Activated T-helper 17 cell treated with anti-CD3 and anti-CD28 coated beads, Interleukin-2, amount 50 U/mL, for 72 hours (primary cell): ENCODE results near the gene FANCD2. TPM values are rescaled to one million over a fixed set of nuclear protein-coding genes. Genes with fewer than 3 reads are reported as not detected.
"Not testable (repeated sequence)": the region's sequence is repeated elsewhere in the genome, so short reads cannot be mapped to it uniquely, and the experiment has no call there.

Experiments used
- ATAC-seq: fragments of 150-1000 bp; cut with Tn5 transposase; replicated peaks from 2 replicates; pipeline ENCODE4 v1.10.0; 2021; ENCODE audit warnings: mild to moderate bottlenecking, moderate library complexity
- H3K27ac Mint-ChIP-seq: one replicate; pipeline ENCODE4 v1.8.0; 2022; ENCODE audit warnings: mixed read lengths
- H3K27me3 Mint-ChIP-seq: one replicate; pipeline ENCODE4 v1.8.0; 2022; ENCODE audit warnings: mixed read lengths
- H3K36me3 Mint-ChIP-seq: one replicate; pipeline ENCODE4 v1.8.0; 2022; ENCODE audit warnings: low read depth, mild to moderate bottlenecking, mixed read lengths
- H3K4me1 Mint-ChIP-seq: one replicate; pipeline ENCODE4 v1.8.0; 2022; ENCODE audit warnings: mixed read lengths
- H3K4me3 Mint-ChIP-seq: one replicate; pipeline ENCODE4 v1.8.0; 2022; ENCODE audit warnings: mild to moderate bottlenecking, mixed read lengths
- H3K9me3 Mint-ChIP-seq: one replicate; pipeline ENCODE4 v1.8.0; 2022; ENCODE audit warnings: mixed read lengths
- total RNA-seq, 2 donors: library from RNA; stranded (reverse); gene quantifications; one replicate each; pipeline ENCODE4 v1.2.3, GENCODE V29; 2022

The FANCD2 gene
- total RNA-seq, 2 donors from 2014 or later = 59.0 to 74.0 TPM

DNA sequence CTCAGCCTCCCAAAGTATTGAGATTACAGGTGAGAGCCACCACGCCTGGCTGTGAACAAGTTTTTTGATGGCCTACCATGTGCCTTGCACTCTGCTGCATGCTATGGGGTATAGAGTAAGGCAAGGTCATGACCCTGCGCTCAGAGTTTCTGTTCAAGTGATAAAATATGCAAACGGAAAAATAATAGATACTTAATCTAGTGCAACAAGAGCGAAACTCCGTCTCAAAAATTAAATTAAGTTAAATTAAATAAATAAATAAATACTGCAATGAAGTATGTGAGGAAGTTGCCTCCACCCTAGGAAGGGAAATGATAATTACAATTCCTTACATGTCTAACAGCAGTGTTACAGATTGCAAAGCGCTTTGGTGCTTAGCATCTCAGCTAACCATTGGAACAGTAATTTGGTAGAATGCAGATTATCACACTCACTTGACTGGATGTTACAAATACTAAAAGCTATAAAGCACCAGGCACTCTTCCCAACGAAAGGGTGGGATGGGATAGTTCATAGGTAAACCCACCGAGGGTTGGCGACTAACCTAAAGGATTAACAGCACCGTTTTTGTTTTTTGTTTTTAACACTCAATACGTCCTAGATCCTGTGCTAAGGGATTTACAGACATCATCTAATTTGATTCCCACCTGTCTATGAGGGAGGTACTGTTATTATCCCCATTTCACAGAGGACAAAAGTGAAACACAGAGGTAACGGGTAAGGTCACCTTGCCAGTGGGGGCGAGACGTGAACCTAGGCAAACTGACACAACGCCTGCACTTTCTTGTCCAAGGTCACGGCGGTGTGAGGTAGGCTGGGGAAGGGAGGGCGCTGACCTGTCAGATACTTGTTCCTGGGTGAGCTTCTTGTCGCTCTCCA lies 793 bp upstream of the FANCD2 start:
- H3K27me3 Mint-ChIP-seq = no peaks in the 10 kb centered on the region
- ATAC-seq = no peak
- H3K36me3 Mint-ChIP-seq = peaks cover 72% of the 10 kb centered on the region
- peak overlapping the region; percentile 95 for H3K27ac Mint-ChIP-seq
- peak overlapping the region; percentile 96 for H3K4me3 Mint-ChIP-seq
- no peaks in the 10 kb centered on the region for H3K9me3 Mint-ChIP-seq
- peaks cover 5% of the 10 kb centered on the region for H3K4me1 Mint-ChIP-seq

- Mint-ChIP-seq H3K27ac (no peak overlapping the region), H3K4me1 (no peaks in the 10 kb centered on the region), H3K27me3 (no peaks in the 10 kb centered on the region), H3K9me3 (no peaks in the 10 kb centered on the region), H3K4me3 (no peak overlapping the region), H3K36me3 (peaks cover 86% of the 10 kb centered on the region)
- no peak for ATAC-seq
Observed at GRCh38 chr3:10041034-10041433, 14.8 kb downstream of the FANCD2 start.

DNA sequence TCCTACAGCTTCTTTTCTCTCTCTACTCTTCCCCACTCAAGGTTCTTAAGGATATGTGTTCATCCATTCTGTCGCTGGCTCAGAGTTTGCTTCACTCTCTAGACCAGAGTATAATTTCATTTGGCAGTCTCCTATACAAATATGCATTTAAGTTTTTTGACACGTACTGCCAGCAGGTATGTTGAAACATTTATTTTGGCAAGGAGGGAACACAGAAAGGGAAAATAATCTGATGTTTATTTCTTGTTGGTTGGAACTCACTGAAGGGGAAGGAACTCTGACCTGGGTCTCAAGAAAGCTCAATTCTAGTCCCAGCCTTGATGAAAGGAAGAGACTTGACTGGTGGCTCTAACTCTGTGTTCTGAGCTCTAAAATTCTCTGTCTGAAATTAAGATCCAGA lies 21.6 kb downstream of the FANCD2 start:
- ATAC-seq = no peak
- Mint-ChIP-seq H3K27ac (no peak overlapping the region), H3K27me3 (no peaks in the 10 kb centered on the region), H3K4me3 (no peak overlapping the region), H3K4me1 (no peaks in the 10 kb centered on the region), H3K9me3 (no peaks in the 10 kb centered on the region), H3K36me3 (peaks cover 81% of the 10 kb centered on the region)

- H3K4me3 Mint-ChIP-seq, H3K27ac Mint-ChIP-seq, ATAC-seq, H3K27me3 Mint-ChIP-seq, H3K4me1 Mint-ChIP-seq, H3K9me3 Mint-ChIP-seq: not testable (repeated sequence)
- H3K36me3 Mint-ChIP-seq = peaks cover 78% of the 10 kb centered on the region
Observed at GRCh38 chr3:10053054-10053453, 26.8 kb downstream of the FANCD2 start.

GRCh38 chr3:10055097-10055496 lies 28.9 kb downstream of the FANCD2 start:
- ATAC-seq = no peak
- no peaks in the 10 kb centered on the region for H3K9me3 Mint-ChIP-seq
- H3K27me3 Mint-ChIP-seq = no peaks in the 10 kb centered on the region
- peaks cover 81% of the 10 kb centered on the region for H3K36me3 Mint-ChIP-seq
- H3K27ac Mint-ChIP-seq = no peak overlapping the region
- H3K4me1 Mint-ChIP-seq = no peaks in the 10 kb centered on the region
- no peak overlapping the region for H3K4me3 Mint-ChIP-seq

GRCh38 chr3:10070077-10070476 lies 43.8 kb downstream of the FANCD2 start:
- ATAC-seq, H3K27ac Mint-ChIP-seq, H3K4me1 Mint-ChIP-seq, H3K27me3 Mint-ChIP-seq, H3K9me3 Mint-ChIP-seq, H3K4me3 Mint-ChIP-seq: not testable (repeated sequence)
- H3K36me3 Mint-ChIP-seq = peaks cover 68% of the 10 kb centered on the region

DNA sequence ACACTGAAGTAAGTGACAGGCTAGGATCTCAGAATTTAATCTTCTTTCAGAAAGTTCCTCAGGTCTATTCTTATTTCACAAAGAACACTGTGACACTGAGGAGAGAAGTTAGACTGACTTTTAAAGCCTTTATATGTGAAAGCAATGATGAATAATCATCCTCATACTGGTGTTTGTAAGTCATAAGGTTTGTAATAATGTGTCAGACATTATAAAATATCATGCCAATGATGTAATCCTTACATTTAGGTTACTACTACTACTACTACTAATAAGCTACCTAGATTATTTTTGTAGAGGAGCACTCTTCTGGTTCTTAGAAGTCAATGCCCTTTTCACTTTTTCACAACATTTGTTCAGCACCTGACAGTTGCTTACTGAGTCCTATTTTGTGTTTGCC lies 48.4 kb downstream of the FANCD2 start:
- no peaks in the 10 kb centered on the region for H3K4me1 Mint-ChIP-seq
- H3K27me3 Mint-ChIP-seq = no peaks in the 10 kb centered on the region
- ATAC-seq = no peak
- peaks cover 57% of the 10 kb centered on the region for H3K36me3 Mint-ChIP-seq
- H3K4me3 Mint-ChIP-seq = no peak overlapping the region
- no peak overlapping the region for H3K27ac Mint-ChIP-seq
- H3K9me3 Mint-ChIP-seq = no peaks in the 10 kb centered on the region

DNA sequence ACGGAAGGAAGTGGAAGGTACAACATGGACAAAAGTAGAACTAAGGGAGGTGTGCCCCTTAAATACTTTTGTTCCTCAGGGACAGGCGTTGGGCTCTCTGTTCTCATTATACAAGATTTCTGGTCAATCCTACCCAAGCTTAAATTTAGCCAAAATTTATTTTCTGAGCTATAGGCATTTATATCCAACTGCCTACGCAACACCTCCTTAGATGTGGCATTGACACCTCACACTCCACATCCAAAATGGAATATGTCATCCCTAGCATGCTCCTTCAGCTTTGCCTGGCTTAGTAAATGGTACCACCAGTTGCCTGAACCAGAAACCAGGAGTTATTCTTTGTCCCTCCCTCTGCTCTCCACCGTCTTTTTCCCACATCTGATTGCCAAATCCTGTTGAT lies 55.6 kb downstream of the FANCD2 start:
- H3K27me3 Mint-ChIP-seq = no peaks in the 10 kb centered on the region
- peaks cover 71% of the 10 kb centered on the region for H3K36me3 Mint-ChIP-seq
- no peak overlapping the region for H3K4me3 Mint-ChIP-seq
- H3K9me3 Mint-ChIP-seq = no peaks in the 10 kb centered on the region
- H3K27ac Mint-ChIP-seq = no peak overlapping the region
- ATAC-seq = no peak
- H3K4me1 Mint-ChIP-seq = no peaks in the 10 kb centered on the region

DNA sequence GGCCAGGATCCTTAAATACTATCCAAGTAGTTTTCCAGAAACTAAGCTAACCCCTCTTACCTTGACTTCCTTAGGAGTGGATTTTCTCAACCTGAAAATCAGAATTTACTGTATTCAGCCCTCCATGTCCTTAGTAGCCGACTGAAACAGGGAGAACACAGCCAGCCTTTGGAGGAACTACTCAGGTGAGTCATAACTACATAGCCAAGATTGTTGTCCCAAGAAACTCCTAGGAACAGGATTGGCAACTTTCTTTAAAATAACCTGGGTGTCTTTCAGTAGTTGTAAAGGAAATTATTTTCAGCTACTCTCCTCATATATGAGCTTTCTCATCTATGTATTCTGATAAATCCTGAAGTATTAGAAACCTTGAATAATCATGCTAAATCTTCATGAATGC lies 59.5 kb downstream of the FANCD2 start:
- Mint-ChIP-seq H3K36me3 (peaks cover 82% of the 10 kb centered on the region), H3K27me3 (no peaks in the 10 kb centered on the region), H3K27ac (no peak overlapping the region), H3K9me3 (no peaks in the 10 kb centered on the region), H3K4me3 (no peak overlapping the region), H3K4me1 (no peaks in the 10 kb centered on the region)
- ATAC-seq = no peak

DNA sequence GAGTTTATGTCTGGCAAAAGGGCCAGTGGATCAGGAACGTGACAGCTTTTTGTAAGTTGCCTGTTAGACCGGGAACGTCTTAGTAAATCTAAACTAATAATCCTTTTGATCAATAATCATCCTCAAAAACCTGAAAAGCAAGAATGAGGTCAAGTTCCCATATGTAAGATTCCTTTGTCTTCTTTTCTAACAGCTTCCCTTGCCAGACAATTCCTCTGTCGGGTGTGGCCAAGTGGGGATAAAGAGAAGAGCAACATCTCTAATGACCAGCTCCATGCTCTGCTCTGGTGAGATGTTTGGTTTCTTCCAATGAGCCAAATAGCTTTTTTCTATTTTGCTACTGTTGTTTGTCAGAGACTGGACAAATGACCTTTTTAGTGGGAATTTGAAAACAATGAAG lies 62.0 kb downstream of the FANCD2 start:
- H3K4me3 Mint-ChIP-seq = no peak overlapping the region
- H3K36me3 Mint-ChIP-seq = peaks cover 75% of the 10 kb centered on the region
- H3K9me3 Mint-ChIP-seq = no peaks in the 10 kb centered on the region
- no peaks in the 10 kb centered on the region for H3K4me1 Mint-ChIP-seq
- ATAC-seq = no peak
- no peak overlapping the region for H3K27ac Mint-ChIP-seq
- no peaks in the 10 kb centered on the region for H3K27me3 Mint-ChIP-seq

DNA sequence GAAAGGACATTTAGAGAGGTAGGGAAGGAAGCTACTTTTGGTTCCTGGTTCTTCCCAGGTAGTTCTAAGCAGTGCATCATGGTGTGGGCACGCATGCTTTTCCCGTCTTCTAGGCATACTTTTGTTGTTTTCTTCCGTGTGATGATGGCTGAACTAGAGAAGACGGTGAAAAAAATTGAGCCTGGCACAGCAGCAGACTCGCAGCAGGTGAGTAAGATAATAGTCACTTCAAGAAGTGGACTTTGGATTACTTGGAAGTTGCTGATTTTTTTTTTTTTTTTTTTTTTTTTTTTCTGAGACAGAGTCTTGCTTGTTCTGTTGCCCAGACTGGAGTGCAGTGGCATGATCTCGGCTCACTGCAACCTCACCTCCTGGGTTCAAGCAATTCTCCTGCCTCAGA lies 63.9 kb downstream of the FANCD2 start:
- H3K4me1 Mint-ChIP-seq = no peaks in the 10 kb centered on the region
- peaks cover 74% of the 10 kb centered on the region for H3K36me3 Mint-ChIP-seq
- H3K4me3 Mint-ChIP-seq = no peak overlapping the region
- ATAC-seq = no peak
- no peaks in the 10 kb centered on the region for H3K27me3 Mint-ChIP-seq
- no peaks in the 10 kb centered on the region for H3K9me3 Mint-ChIP-seq
- no peak overlapping the region for H3K27ac Mint-ChIP-seq

DNA sequence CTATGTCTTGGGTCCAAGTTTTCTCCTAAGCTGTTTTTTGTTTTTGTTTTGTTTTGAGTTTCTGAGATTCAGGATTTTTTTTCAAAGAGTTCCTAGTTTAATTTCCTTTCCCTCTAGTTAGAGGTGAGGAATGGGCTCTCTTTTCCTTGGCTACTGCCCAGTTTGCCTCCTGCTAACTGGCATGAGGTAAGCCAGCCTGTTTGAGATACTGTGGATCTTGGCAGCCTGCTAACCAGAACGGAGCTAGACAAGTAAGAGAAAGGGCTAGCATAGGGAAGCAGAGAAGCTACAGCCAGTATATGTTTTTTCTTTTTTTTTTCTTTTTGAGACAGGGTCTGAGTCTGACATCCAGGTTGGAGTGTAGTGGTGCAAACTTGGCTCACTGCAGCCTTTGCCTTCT lies 64.5 kb downstream of the FANCD2 start:
- not testable (repeated sequence) for H3K4me1 Mint-ChIP-seq, H3K27me3 Mint-ChIP-seq, H3K27ac Mint-ChIP-seq, H3K4me3 Mint-ChIP-seq, ATAC-seq, H3K9me3 Mint-ChIP-seq
- H3K36me3 Mint-ChIP-seq = peaks cover 72% of the 10 kb centered on the region

GRCh38 chr3:10091387-10091786 lies 65.2 kb downstream of the FANCD2 start:
- not testable (repeated sequence) for H3K9me3 Mint-ChIP-seq, H3K27ac Mint-ChIP-seq, ATAC-seq, H3K4me1 Mint-ChIP-seq, H3K27me3 Mint-ChIP-seq, H3K4me3 Mint-ChIP-seq
- peaks cover 72% of the 10 kb centered on the region for H3K36me3 Mint-ChIP-seq

DNA sequence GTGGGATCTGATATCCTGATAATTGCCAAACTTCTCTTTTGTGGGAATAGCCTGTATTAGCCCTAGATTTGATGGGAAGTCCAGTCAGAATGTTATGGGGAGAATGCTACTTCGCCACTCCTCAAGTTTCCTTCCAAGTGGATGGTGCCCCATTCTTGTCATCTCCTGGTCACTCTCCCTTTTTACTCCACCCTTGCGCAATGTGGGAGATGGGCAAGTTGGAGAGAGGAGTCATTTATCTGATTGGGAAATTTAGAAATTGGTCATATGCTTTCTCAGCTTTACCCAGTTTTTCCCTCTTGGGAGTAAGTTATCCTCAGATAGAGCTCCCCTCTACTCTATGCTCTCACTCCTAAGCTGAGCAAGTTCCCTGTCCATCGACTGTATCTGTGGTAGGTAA lies 67.4 kb downstream of the FANCD2 start:
- Mint-ChIP-seq H3K36me3 (peaks cover 72% of the 10 kb centered on the region), H3K4me3 (no peak overlapping the region), H3K4me1 (no peaks in the 10 kb centered on the region), H3K27me3 (no peaks in the 10 kb centered on the region), H3K27ac (no peak overlapping the region), H3K9me3 (no peaks in the 10 kb centered on the region)
- no peak for ATAC-seq

DNA sequence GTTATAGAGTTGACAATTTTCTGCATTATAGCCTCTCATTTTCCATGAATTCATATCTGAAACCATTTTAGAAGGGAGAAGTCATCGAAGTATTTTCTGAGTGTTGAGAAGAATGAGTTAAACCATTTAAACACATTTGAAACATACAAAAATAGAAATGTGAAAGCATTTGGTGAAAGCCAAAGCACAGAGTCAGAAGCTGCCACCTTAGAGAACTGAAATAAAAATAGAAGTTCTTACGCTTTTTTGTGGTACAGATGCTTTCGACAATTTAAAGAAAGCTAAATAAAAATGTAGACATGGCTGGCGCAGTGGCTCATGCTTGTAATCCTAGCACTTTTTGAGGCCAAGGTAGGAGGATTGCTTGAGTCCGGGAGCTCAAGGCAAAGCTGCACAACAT lies 72.8 kb downstream of the FANCD2 start:
- H3K4me1 Mint-ChIP-seq = no peaks in the 10 kb centered on the region
- no peak overlapping the region for H3K4me3 Mint-ChIP-seq
- no peaks in the 10 kb centered on the region for H3K27me3 Mint-ChIP-seq
- no peaks in the 10 kb centered on the region for H3K9me3 Mint-ChIP-seq
- H3K27ac Mint-ChIP-seq = no peak overlapping the region
- no peak for ATAC-seq
- H3K36me3 Mint-ChIP-seq = peaks cover 67% of the 10 kb centered on the region

- Mint-ChIP-seq H3K36me3 (peaks cover 4% of the 10 kb centered on the region), H3K4me3 (no peak overlapping the region), H3K27ac (no peak overlapping the region)
Observed at GRCh38 chr3:10106919-10107318, 80.7 kb downstream of the FANCD2 start.

More at GRCh38 chr3:10106919-10107318, 80.7 kb downstream of the FANCD2 start:
- no peak for ATAC-seq
- Mint-ChIP-seq H3K9me3 (no peaks in the 10 kb centered on the region), H3K27me3 (no peaks in the 10 kb centered on the region), H3K4me1 (no peaks in the 10 kb centered on the region)
